GM19240 (cell line): Measurements from ENCODE around the gene NUTM2E.
"Not testable (repeated sequence)": the region's sequence is repeated elsewhere in the genome, so short reads cannot be mapped to it uniquely, and the experiment has no call there.

ENCODE experiments used
- DNase-seq: peaks from one replicate; pipeline ENCODE4 v3.0.0; 2011; ENCODE audit warnings: low spot score; ENCODE audit not compliant: insufficient read length

Gene NUTM2E

DNA sequence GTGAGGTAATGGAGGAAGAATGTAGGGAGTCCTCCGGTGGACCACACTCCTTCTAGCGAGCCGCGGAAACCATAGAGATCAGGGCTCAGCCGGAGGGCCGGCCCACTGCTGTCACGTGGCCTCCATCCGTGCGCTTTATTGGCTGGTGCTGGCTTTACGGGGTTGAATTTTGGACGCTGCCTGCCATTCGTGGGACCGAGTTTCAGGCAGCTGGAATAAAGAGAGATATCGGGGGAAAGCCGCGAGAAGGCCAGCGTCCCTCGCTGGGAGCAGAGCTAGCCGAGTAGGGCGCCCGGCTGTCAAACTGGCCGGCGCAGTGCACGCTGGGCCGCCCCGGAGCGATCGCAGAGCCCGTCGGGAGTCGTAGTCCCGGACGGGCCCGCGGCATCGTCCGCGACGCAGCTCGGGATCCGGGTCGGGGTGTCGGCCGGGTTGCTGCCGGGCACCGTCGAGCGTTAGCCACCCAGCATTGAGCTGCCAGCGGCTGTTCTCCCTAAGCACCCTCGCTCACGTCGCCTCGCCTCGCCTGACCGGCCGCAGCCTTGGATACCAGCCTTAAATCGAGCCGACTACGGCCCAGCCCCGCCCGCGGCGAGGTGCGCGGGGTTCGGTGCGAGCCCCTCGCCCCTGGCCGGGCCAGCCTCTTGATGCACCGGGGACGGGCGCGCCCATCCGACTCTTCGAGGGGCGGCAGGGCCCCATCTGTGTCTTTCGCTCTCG lies at the start of gene NUTM2E:
NUTM2E (plus strand) TSS at position 244 of the 720 bp plus-strand sequence. CDS start 15,002 bp downstream, outside the sequence.
- not testable (repeated sequence) for DNase-seq

DNA sequence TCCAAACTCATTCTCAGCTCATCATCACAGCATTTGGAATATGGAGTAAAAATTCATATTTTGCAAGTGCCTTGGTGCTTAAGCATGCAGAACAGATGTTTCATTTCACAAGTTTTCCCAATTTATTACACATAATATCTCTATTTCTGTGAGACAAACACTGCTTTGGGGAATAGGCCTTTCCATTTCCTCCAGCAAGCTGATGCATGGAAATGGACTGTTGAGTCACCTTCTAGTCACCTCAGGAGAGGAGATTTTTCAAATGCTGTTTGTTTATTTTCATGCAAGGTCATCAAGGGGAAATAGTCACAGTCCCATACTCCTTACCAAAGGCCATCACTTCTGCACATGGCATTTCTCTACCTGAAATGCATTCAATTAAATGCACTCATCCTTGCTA lies 48.5 kb upstream of the NUTM2E start:
- not testable (repeated sequence) for DNase-seq

- DNase-seq = not testable (repeated sequence)
These were observed 47.1 kb upstream of the NUTM2E start for GRCh38 chr10:79779310-79779938.

GRCh38 chr10:79779992-79780391 lies 46.5 kb upstream of the NUTM2E start:
- DNase-seq = not testable (repeated sequence)

DNA sequence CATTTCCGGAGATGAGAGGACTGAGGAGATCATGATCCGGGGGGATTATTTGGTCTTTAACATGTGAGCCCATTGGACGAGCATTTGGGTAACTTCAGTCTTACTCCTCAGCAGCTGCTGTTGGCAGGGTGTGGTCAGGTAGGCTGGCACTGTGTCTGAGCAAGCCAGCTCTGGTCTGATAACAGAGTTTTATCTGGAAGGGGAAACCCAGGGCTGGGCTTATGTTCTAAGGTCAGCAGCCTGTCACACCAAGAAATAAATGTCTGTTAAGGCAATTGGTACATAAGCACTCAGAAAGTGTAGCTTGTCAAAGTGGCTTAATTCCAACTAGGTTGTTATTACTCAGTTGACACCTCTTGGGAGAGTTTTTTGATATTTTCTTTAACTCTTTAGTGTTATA lies 45.0 kb upstream of the NUTM2E start:
- not testable (repeated sequence) for DNase-seq

GRCh38 chr10:79787455-79787952 lies 39.0 kb upstream of the NUTM2E start:
- DNase-seq = not testable (repeated sequence)

DNA sequence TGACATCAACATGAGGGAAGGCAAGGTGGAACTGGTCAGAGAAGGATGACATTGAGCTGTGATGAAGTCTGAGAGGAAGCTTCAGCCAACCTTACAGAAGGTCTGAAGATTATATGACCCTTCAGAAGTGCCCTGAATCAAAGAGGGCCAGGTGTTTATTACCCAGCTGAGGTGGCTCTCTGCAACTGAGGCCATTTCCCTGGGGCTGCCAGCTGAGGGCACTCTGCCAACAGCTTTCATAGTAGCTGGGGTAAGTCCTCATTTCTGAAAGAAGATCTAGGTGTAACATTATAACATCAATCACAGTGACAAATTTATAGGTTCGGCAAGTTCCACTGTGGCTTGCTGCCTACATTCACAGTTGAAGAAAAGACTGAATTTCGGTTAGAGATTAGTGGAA lies 37.2 kb upstream of the NUTM2E start:
- DNase-seq = not testable (repeated sequence)

DNA sequence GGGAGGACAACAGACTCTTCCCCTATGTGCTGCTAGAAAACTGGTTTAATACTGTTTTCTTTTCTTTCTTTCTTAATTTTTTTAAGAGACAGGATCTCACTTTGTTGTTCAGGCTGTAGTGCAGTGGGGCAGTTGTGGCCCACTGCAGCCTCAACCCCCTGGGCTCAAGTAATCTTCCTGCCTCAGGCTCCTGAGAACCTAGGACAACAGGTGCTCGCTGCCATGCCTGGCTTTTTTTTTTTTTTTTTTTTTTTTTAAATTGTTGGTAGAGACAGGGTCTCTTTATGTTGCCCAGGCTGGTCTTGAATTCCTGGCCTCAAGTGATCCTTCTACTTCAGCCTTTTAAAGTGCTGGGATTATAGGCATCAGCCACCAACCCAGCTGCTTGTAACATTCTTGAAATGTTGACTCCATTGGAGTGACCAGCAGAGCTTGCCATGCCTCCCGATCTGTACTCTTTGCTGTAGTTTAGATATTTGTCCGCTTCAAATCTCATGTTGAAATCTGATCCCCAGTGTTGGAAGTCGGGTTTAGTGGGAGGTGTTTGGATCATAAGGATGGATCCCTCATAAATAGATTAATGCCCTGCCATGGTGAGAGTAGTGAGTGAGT lies 34.5 kb upstream of the NUTM2E start:
- not testable (repeated sequence) for DNase-seq

DNA sequence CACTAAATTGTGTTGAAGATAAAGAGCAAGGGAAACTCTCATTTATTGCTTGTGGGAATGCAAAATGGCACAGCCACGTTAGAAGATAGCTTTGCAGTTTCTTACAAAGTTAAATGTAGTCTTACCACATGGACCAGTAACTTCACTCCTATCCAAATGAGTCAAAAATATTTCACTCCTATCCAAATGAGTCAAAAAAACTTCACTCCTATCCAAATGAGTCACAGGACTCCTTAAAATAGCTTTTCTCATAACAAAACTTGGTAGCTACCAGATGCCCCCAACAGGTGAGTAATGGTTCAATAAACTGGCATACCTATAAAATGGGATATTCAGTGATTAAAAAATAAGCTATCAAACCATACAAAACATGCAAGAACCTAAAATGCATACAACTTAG lies 27.2 kb upstream of the NUTM2E start:
- not testable (repeated sequence) for DNase-seq

GRCh38 chr10:79805857-79806256 lies 20.7 kb upstream of the NUTM2E start:
- not testable (repeated sequence) for DNase-seq

DNA sequence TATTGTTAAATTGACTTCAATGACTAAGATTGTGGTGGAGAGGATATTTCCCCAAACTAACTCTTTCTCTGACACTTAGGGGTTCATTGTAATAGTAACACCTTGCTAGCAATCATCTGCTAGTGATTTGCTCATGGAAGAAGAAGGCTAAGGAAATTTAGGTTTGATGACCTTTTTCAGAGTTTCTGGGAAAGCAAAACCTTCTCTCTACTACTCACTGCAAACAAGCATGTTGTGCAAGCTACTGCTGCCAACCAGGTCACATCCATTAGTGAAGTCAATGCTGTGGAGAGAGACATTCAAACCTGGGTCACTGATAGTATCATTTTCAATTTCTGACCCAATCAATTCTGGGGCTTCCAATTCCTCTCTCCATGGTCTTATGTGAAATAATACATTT lies 14.6 kb upstream of the NUTM2E start:
- DNase-seq = not testable (repeated sequence)

- DNase-seq = not testable (repeated sequence)
These were observed 10.2 kb upstream of the NUTM2E start for GRCh38 chr10:79816290-79816689.

DNA sequence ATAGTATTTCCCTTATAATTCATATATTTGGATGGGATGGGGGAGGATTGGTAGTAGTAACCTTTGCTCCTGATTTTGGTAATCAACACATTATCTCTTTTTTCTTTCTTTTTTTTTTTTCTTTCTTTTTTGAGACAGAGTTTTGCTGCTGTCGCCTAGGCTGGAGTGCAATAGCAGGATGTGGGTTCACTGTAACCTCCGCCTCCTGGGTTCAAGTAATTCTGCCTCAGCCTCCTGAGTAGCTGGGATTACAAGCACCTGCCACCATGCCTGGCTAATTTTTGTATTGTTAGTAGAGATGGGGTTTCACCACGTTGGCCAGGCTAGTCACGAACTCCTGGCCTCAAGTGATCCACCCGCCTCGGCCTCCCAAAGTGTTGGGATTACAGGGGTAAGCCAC lies 3.2 kb upstream of the NUTM2E start:
- DNase-seq = not testable (repeated sequence)

GRCh38 chr10:79825587-79826011 lies 940 bp upstream of the NUTM2E start:
- not testable (repeated sequence) for DNase-seq

DNA sequence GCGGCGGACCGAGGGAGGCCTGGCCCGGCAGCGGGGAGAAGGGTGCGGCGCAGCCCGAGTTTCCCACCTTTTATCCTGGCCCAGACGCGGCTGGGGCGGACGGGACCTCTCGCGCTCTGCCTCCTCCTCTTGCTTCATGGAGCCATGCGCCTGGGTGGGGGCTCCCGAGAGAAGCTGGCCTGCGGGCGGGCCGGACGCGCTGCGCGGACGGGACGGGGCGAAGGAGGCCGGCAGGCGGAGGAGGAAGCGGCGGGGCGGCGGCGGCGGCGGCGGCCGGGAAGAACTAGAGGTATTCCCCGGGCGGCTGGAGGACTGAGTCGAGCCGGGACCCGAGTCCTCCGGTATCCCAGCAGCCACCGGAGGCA lies 426 bp upstream of the NUTM2E start:
- not testable (repeated sequence) for DNase-seq

GRCh38 chr10:79833833-79834232 lies 7.3 kb downstream of the NUTM2E start:
- DNase-seq = not testable (repeated sequence)

- not testable (repeated sequence) for DNase-seq
These were observed 9.4 kb downstream of the NUTM2E start for GRCh38 chr10:79835891-79836290.

DNA sequence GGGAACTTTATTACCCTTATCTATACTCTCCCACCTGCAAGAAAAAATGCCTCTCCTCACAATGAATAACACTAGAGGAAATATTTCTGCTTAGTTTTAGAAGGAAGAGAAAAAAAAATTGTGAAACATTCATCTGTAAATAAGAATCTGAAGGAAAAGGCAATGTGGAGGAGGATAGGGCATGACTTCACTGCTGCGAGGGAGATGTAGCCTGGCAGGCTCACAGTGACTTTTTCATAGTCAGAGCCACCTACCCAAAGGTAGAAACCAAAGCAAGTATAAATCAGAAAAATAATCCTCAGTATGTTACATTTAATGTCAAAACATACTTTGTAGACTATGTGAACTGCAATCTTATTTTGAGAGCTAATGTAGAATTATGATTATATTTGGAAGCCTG lies 10.4 kb downstream of the NUTM2E start:
- DNase-seq = not testable (repeated sequence)

- not testable (repeated sequence) for DNase-seq
These were observed 11.9 kb downstream of the NUTM2E start for GRCh38 chr10:79838441-79838840.

DNA sequence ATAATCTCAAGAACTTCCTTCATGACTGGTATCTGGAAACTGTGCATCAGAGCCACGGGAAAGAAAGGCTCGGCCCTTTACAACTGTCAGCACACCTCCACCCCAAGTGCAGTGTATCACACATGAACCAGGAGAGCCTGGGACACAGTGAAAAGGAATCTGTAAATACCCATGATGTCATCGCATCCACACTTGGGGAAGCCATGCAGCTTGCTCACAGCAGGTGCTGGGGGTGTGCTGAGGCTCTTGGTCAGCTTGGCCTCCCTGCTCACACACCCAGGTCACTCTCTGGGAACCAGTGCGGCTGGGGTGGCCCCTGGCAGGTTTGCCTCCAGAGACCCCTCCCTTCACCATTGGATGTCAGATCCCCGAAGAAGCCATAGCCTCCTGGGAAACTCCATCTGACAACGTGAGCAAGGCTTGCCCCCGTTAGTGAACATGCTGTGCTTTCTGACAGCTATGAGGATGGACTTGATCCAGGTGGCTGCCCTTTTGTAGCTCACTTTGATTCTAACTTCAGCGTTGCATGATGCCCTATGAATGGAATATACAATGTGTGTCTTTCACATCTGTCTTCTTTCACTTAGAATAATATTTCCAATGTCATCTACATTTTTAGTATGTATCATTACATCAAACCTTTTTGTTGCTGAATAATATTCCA lies 26.8 kb downstream of the NUTM2E start:
- DNase-seq = not testable (repeated sequence)

- not testable (repeated sequence) for DNase-seq
These were observed 35.7 kb downstream of the NUTM2E start for GRCh38 chr10:79862269-79862668.

- DNase-seq = not testable (repeated sequence)
These were observed 36.3 kb downstream of the NUTM2E start for GRCh38 chr10:79862803-79863202.
